HepG2 (cell line): ENCODE measurements around the gene CIAO2A. TPM values are rescaled to one million over a fixed set of nuclear protein-coding genes. Genes with fewer than 3 reads are reported as not detected.

ENCODE experiments used
- FOSL2 ChIP-seq: sonication (generic); formaldehyde crosslinking; IDR thresholded peaks from 2 replicates; pipeline ENCODE4 v1.4.0; 2020; ENCODE audit warnings: missing genetic modification reagents
- FOXA1 ChIP-seq, 2 experiments: fragments of 450-650 bp in 1 of 2; sonication (generic) in 1 of 2; formaldehyde crosslinking in 1 of 2; IDR thresholded peaks; 2 replicates each; pipeline versions ENCODE4 v1.4.0 to v1.6.1; 2016 to 2020; ENCODE audit warnings: missing genetic modification reagents in 1 of 2
- FOXC1 ChIP-seq: sonication (generic); formaldehyde crosslinking; IDR thresholded peaks from 2 replicates; pipeline ENCODE4 v1.8.0; 2022; ENCODE audit warnings: mild to moderate bottlenecking, missing genetic modification reagents, borderline replicate concordance
- FOXK1 ChIP-seq: sonication (generic); formaldehyde crosslinking; IDR thresholded peaks from 2 replicates; pipeline ENCODE4 v1.4.0; 2020; ENCODE audit warnings: low read depth, missing genetic modification reagents, borderline replicate concordance
- HDAC2 ChIP-seq: sonication (generic); formaldehyde crosslinking; IDR thresholded peaks from 2 replicates; pipeline ENCODE4 v1.4.0; 2020; ENCODE audit warnings: missing genetic modification reagents
- HIVEP1 ChIP-seq: sonication (generic); formaldehyde crosslinking; IDR thresholded peaks from 2 replicates; pipeline ENCODE4 v1.4.0; 2020; ENCODE audit warnings: mild to moderate bottlenecking, missing genetic modification reagents
- HMG20A ChIP-seq: IDR thresholded peaks from 2 replicates; pipeline ENCODE4 v1.6.1; 2016; ENCODE audit warnings: borderline replicate concordance
- MAFF ChIP-seq: IDR thresholded peaks from 2 replicates; pipeline ENCODE4 v1.6.1; 2011; ENCODE audit warnings: low read depth, low read length, improper control_type of control experiment
- NBN ChIP-seq: fragments of 450-650 bp; conservative IDR thresholded peaks from 2 replicates; pipeline ENCODE4 v1.6.1; 2017
- PAWR ChIP-seq: sonication (generic); formaldehyde crosslinking; IDR thresholded peaks from 2 replicates; pipeline ENCODE4 v1.4.0; 2020; ENCODE audit warnings: missing genetic modification reagents, mild to moderate bottlenecking, borderline replicate concordance
- POLR2A ChIP-seq, 2 experiments: IDR thresholded peaks; 2 replicates each; pipeline ENCODE4 v1.6.1; 2011; ENCODE audit warnings: low read depth in 2 of 2, low read length in 2 of 2, mild to moderate bottlenecking in 1 of 2, moderate library complexity in 1 of 2; ENCODE audit not compliant: insufficient read depth in 1 of 2
- RNF2 ChIP-seq: fragments of 450-650 bp; conservative IDR thresholded peaks from 2 replicates; pipeline ENCODE4 v1.6.1; 2016; ENCODE audit warnings: low read depth
- SOX5 ChIP-seq: IDR thresholded peaks from 2 replicates; pipeline ENCODE4 v1.6.1; 2016; ENCODE audit warnings: borderline replicate concordance
- TBX3 ChIP-seq: fragments of 450-650 bp; IDR thresholded peaks from 2 replicates; pipeline ENCODE4 v1.6.1; 2017; ENCODE audit warnings: antibody characterized with exemption, mild to moderate bottlenecking, inconsistent platforms, borderline replicate concordance
- USF2 ChIP-seq, 2 experiments: sonication (generic) in 1 of 2; formaldehyde crosslinking in 1 of 2; IDR thresholded peaks; 2 replicates each; pipeline versions ENCODE4 v1.5.1 to v1.6.1; 2011 to 2020; ENCODE audit warnings: borderline replicate concordance in 1 of 2, low read depth in 1 of 2, low read length in 1 of 2, mild to moderate bottlenecking in 1 of 2, missing genetic modification reagents in 1 of 2, moderate library complexity in 1 of 2
- ZBTB3 ChIP-seq: sonication (generic); formaldehyde crosslinking; IDR thresholded peaks from 2 replicates; pipeline ENCODE4 v1.4.0; 2020; ENCODE audit warnings: low read depth, mild to moderate bottlenecking, moderate library complexity, missing genetic modification reagents, borderline replicate concordance
- ZBTB42 ChIP-seq: sonication (generic); formaldehyde crosslinking; IDR thresholded peaks from 2 replicates; pipeline ENCODE4 v1.5.0; 2020; ENCODE audit warnings: mild to moderate bottlenecking, missing genetic modification reagents
- ZNF207 ChIP-seq: fragments of 450-650 bp; IDR thresholded peaks from 2 replicates; pipeline ENCODE4 v1.6.1; 2016; ENCODE audit warnings: antibody characterized with exemption, borderline replicate concordance
- ZNF7 ChIP-seq: IDR thresholded peaks from 2 replicates; pipeline ENCODE4 v1.6.1; 2016; ENCODE audit warnings: missing biosample characterization, missing genetic modification reagents
- polyA plus RNA-seq, 8 experiments: library from polyadenylated mRNA; depleted of rRNA in 3 of 8; stranded (reverse) in 7 of 8; unstranded in 1 of 8; fragments of >200 nt; fragmentation: Illumina TruSeq in 4 of 8; extraction: Trizol in 4 of 8; gene quantifications; 2 replicates each; pipeline versions ENCODE4 v1.2.1 to v1.2.3, GENCODE V29; 2011 to 2016; ENCODE audit warnings: low read depth in 4 of 8, missing spikeins in 1 of 8, mixed read lengths in 1 of 8; ENCODE audit not compliant: insufficient read depth in 1 of 8
- total RNA-seq, 5 experiments: library from RNA; depleted of rRNA; stranded (reverse); fragments of >200 nt; fragmentation: Illumina TruSeq; extraction: Trizol; gene quantifications; 2 replicates each; pipeline ENCODE4 v1.2.3, GENCODE V29; 2016; ENCODE audit warnings: low read depth in 1 of 5
- TF ChIP-seq, protein P1 (sequence below): sonication (generic); formaldehyde crosslinking; IDR thresholded peaks from 2 replicates; pipeline ENCODE4 v1.5.0; 2020; ENCODE audit warnings: mild to moderate bottlenecking, missing genetic modification reagents
- TF ChIP-seq, protein P2 (sequence below): sonication (generic); formaldehyde crosslinking; conservative IDR thresholded peaks from 2 replicates; pipeline ENCODE4 v1.4.0; 2020; ENCODE audit warnings: missing genetic modification reagents
- TF ChIP-seq, protein P3 (sequence below): sonication (generic); formaldehyde crosslinking; IDR thresholded peaks from 2 replicates; pipeline ENCODE4 v1.5.1; 2020; ENCODE audit warnings: missing genetic modification reagents, mild to moderate bottlenecking, borderline replicate concordance

The CIAO2A gene
- total and polyA plus RNA-seq, 2 of the 13 experiments (the other 11 are each of a cell fraction or from before 2014, with no cell fraction given) = 83.0 to 100 TPM

GRCh38 chr15:64112073-64112772 is 18.6 kb upstream of the CIAO2A start (continued):
- TF ChIP-seq RNF2 (no peak), ZNF207 (no peak), POLR2A (IDR thresholded peaks at IDR 0.05; ENCODE audit: insufficient read depth in 1 of 2, low read depth in 2 of 2, low read length in 2 of 2) (no peak), HIVEP1 (no peak), MAFF (peak; percentile 100), NBN (no peak), SOX5 (CRISPR knock-in tag) (peak; percentile 61; the same call in 1 of the 2 replicates), FOXA1 (IDR thresholded peaks at IDR 0.05) (no peak), FOXA1 (CRISPR knock-in tag; IDR thresholded peaks at IDR 0.05) (0 out of 2 replicates have a peak, but pooled peaks have one; percentile 9), HDAC2 (CRISPR knock-in tag) (0 out of 2 replicates have a peak, but pooled peaks have one; percentile 23), HMG20A (CRISPR knock-in tag) (no peak), TBX3 (no peak), PAWR (CRISPR knock-in tag) (no peak), USF2 (IDR thresholded peaks at IDR 0.05; ENCODE audit: low read depth, low read length) (no peak), USF2 (CRISPR knock-in tag; IDR thresholded peaks at IDR 0.05; ENCODE audit: borderline replicate concordance) (no peak), ZBTB42 (CRISPR knock-in tag) (no peak), FOXC1 (CRISPR knock-in tag) (no peak), FOXK1 (CRISPR knock-in tag) (no peak), ZNF7 (CRISPR knock-in tag) (no peak), ZBTB3 (CRISPR knock-in tag) (no peak), FOSL2 (CRISPR knock-in tag) (no peak)
- TF ChIP-seq, protein P1, sequence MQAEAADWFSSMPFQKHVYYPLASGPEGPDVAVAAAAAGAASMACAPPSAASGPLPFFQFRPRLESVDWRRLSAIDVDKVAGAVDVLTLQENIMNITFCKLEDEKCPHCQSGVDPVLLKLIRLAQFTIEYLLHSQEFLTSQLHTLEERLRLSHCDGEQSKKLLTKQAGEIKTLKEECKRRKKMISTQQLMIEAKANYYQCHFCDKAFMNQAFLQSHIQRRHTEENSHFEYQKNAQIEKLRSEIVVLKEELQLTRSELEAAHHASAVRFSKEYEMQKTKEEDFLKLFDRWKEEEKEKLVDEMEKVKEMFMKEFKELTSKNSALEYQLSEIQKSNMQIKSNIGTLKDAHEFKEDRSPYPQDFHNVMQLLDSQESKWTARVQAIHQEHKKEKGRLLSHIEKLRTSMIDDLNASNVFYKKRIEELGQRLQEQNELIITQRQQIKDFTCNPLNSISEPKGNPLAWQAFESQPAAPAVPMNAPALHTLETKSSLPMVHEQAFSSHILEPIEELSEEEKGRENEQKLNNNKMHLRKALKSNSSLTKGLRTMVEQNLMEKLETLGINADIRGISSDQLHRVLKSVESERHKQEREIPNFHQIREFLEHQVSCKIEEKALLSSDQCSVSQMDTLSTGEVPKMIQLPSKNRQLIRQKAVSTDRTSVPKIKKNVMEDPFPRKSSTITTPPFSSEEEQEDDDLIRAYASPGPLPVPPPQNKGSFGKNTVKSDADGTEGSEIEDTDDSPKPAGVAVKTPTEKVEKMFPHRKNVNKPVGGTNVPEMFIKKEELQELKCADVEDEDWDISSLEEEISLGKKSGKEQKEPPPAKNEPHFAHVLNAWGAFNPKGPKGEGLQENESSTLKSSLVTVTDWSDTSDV (CRISPR knock-in tag) = no peak
- TF ChIP-seq, protein P2, sequence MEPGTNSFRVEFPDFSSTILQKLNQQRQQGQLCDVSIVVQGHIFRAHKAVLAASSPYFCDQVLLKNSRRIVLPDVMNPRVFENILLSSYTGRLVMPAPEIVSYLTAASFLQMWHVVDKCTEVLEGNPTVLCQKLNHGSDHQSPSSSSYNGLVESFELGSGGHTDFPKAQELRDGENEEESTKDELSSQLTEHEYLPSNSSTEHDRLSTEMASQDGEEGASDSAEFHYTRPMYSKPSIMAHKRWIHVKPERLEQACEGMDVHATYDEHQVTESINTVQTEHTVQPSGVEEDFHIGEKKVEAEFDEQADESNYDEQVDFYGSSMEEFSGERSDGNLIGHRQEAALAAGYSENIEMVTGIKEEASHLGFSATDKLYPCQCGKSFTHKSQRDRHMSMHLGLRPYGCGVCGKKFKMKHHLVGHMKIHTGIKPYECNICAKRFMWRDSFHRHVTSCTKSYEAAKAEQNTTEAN = no peak
- TF ChIP-seq, protein P3, sequence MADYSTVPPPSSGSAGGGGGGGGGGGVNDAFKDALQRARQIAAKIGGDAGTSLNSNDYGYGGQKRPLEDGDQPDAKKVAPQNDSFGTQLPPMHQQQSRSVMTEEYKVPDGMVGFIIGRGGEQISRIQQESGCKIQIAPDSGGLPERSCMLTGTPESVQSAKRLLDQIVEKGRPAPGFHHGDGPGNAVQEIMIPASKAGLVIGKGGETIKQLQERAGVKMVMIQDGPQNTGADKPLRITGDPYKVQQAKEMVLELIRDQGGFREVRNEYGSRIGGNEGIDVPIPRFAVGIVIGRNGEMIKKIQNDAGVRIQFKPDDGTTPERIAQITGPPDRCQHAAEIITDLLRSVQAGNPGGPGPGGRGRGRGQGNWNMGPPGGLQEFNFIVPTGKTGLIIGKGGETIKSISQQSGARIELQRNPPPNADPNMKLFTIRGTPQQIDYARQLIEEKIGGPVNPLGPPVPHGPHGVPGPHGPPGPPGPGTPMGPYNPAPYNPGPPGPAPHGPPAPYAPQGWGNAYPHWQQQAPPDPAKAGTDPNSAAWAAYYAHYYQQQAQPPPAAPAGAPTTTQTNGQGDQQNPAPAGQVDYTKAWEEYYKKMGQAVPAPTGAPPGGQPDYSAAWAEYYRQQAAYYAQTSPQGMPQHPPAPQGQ (CRISPR knock-in tag) = no peak
